HEK293 (cell line): ENCODE measurements around the gene MALT1.

Experiments
- CTCF ChIA-PET: fragments of 350-600 bp; formaldehyde crosslinking; extraction: SDS; loops from one replicate; lab custom pipeline; 2021; ENCODE audit warnings: antibody characterized with exemption; lab: Yijun Ruan, JAX
- POLR2A ChIA-PET: fragments of 300-600 bp; formaldehyde crosslinking; extraction: SDS; loops from one replicate; lab custom pipeline; 2020; ENCODE audit warnings: antibody characterized with exemption, inconsistent platforms; lab: Yijun Ruan, JAX
- H3K27ac ChIP-seq: fragments of 200-500 bp; sonication (Bioruptor generic); 2 replicates; pipeline ENCODE4 v1.5.1; 2014; ENCODE audit warnings: low read depth, low read length, control low read depth, inconsistent platforms; ENCODE audit errors: extremely low read depth
- H3K36me3 ChIP-seq, 2 experiments: fragments of 200-500 bp in 1 of 2; sonication (Bioruptor generic) in 1 of 2; 1 replicate in 1 of 2; 2 replicates in 1 of 2; pipeline ENCODE4 v1.5.1; 2014 to 2017; ENCODE audit warnings: inconsistent platforms in 2 of 2, low read length in 2 of 2; ENCODE audit not compliant: control insufficient read depth in 2 of 2, insufficient read depth in 1 of 2
- H3K4me1 ChIP-seq: fragments of 200-500 bp; sonication (Bioruptor generic); 2 replicates; pipeline ENCODE4 v1.5.1; 2014; ENCODE audit warnings: mild to moderate bottlenecking, low read length, inconsistent platforms; ENCODE audit not compliant: control insufficient read depth, insufficient read depth
- H3K4me3 ChIP-seq: 2 replicates; pipeline ENCODE4 v1.5.1; 2011; ENCODE audit warnings: low read depth, mild to moderate bottlenecking, control low read depth, low read length, moderate library complexity
- H3K9me3 ChIP-seq: fragments of 200-500 bp; sonication (Bioruptor generic); 2 replicates; pipeline ENCODE4 v1.5.1; 2014; ENCODE audit warnings: low read depth, low read length, inconsistent platforms; ENCODE audit not compliant: control insufficient read depth, insufficient read depth
- AEBP2 ChIP-seq: fragments of 450-650 bp; formaldehyde crosslinking; IDR thresholded peaks from 2 replicates; pipeline ENCODE4 v1.5.1; 2016; ENCODE audit warnings: missing biosample characterization, missing genetic modification characterization, borderline replicate concordance
- GLIS1 ChIP-seq: fragments of 450-650 bp; formaldehyde crosslinking; IDR thresholded peaks from 2 replicates; pipeline ENCODE4 v1.5.1; 2016; ENCODE audit warnings: missing biosample characterization, missing genetic modification characterization
- GLIS2 ChIP-seq: fragments of 450-650 bp; formaldehyde crosslinking; IDR thresholded peaks from 2 replicates; pipeline ENCODE4 v1.5.1; 2016; ENCODE audit warnings: missing biosample characterization, missing genetic modification characterization
- INSM2 ChIP-seq: fragments of 450-650 bp; formaldehyde crosslinking; IDR thresholded peaks from 2 replicates; pipeline ENCODE4 v1.5.1; 2016; ENCODE audit warnings: missing biosample characterization, missing genetic modification characterization
- KLF10 ChIP-seq: fragments of 450-650 bp; IDR thresholded peaks from 2 replicates; pipeline ENCODE4 v1.5.1; 2018; ENCODE audit warnings: missing biosample characterization, mild to moderate bottlenecking, missing genetic modification characterization
- KLF9 ChIP-seq: fragments of 450-650 bp; formaldehyde crosslinking; IDR thresholded peaks from 2 replicates; pipeline ENCODE4 v1.5.1; 2016; ENCODE audit warnings: missing biosample characterization, missing genetic modification characterization, low read depth
- PBX3 ChIP-seq: sonication (generic); formaldehyde crosslinking; IDR thresholded peaks from 2 replicates; pipeline ENCODE4 v1.8.1; 2022; ENCODE audit warnings: mild to moderate bottlenecking, moderate library complexity, missing genetic modification reagents
- PRDM10 ChIP-seq: fragments of 450-650 bp; formaldehyde crosslinking; IDR thresholded peaks from 2 replicates; pipeline ENCODE4 v1.5.1; 2016; ENCODE audit warnings: missing biosample characterization, missing genetic modification characterization
- SETDB1 ChIP-seq: IDR thresholded peaks from one replicate; pipeline ENCODE4 v1.6.1; 2017; ENCODE audit warnings: mild to moderate bottlenecking, low read length, moderate library complexity, mixed read lengths; ENCODE audit not compliant: insufficient read length
- ZFP37 ChIP-seq: fragments of 450-650 bp; formaldehyde crosslinking; IDR thresholded peaks from 2 replicates; pipeline ENCODE4 v1.5.1; 2016; ENCODE audit warnings: missing biosample characterization, missing genetic modification characterization
- ZFP41 ChIP-seq: fragments of 450-650 bp; formaldehyde crosslinking; IDR thresholded peaks from 2 replicates; pipeline ENCODE4 v1.5.1; 2016; ENCODE audit warnings: missing biosample characterization, missing genetic modification characterization, borderline replicate concordance
- ZNF24 ChIP-seq: fragments of 450-650 bp; formaldehyde crosslinking; IDR thresholded peaks from 2 replicates; pipeline ENCODE4 v1.5.1; 2016; ENCODE audit warnings: missing biosample characterization, missing genetic modification characterization
- ZNF266 ChIP-seq: fragments of 450-650 bp; formaldehyde crosslinking; IDR thresholded peaks from 2 replicates; pipeline ENCODE4 v1.5.1; 2016; ENCODE audit warnings: missing biosample characterization, missing genetic modification characterization, low read depth
- ZNF354C ChIP-seq: fragments of 450-650 bp; formaldehyde crosslinking; IDR thresholded peaks from 2 replicates; pipeline ENCODE4 v1.5.1; 2016; ENCODE audit warnings: missing biosample characterization, missing genetic modification characterization, low read depth, borderline replicate concordance
- ZNF37A ChIP-seq: fragments of 450-650 bp; IDR thresholded peaks from 2 replicates; pipeline ENCODE4 v1.5.1; 2018; ENCODE audit warnings: missing biosample characterization, missing genetic modification characterization
- ZNF488 ChIP-seq: fragments of 450-650 bp; formaldehyde crosslinking; IDR thresholded peaks from 2 replicates; pipeline ENCODE4 v1.5.1; 2016; ENCODE audit warnings: missing biosample characterization, missing genetic modification characterization
- ZNF529 ChIP-seq: fragments of 450-650 bp; formaldehyde crosslinking; IDR thresholded peaks from 2 replicates; pipeline ENCODE4 v1.5.1; 2017; ENCODE audit warnings: missing genetic modification characterization, missing biosample characterization; ENCODE audit not compliant: insufficient replicate concordance
- ZNF544 ChIP-seq: fragments of 450-650 bp; formaldehyde crosslinking; IDR thresholded peaks from 2 replicates; pipeline ENCODE4 v1.5.0; 2017; ENCODE audit warnings: missing biosample characterization, missing genetic modification characterization
- ZNF548 ChIP-seq: fragments of 450-650 bp; formaldehyde crosslinking; IDR thresholded peaks from 2 replicates; pipeline ENCODE4 v1.5.1; 2016; ENCODE audit warnings: missing biosample characterization, missing genetic modification characterization
- ZNF580 ChIP-seq: fragments of 450-650 bp; formaldehyde crosslinking; IDR thresholded peaks from 2 replicates; pipeline ENCODE4 v1.5.1; 2016; ENCODE audit warnings: missing biosample characterization, missing genetic modification characterization
- ZNF660 ChIP-seq: fragments of 450-650 bp; IDR thresholded peaks from 2 replicates; pipeline ENCODE4 v1.5.1; 2018; ENCODE audit warnings: missing biosample characterization, mild to moderate bottlenecking, missing genetic modification characterization
- ZNF664 ChIP-seq: fragments of 450-650 bp; formaldehyde crosslinking; IDR thresholded peaks from 2 replicates; pipeline ENCODE4 v1.5.1; 2016; ENCODE audit warnings: missing biosample characterization, missing genetic modification characterization
- ZNF747 ChIP-seq: fragments of 450-650 bp; formaldehyde crosslinking; IDR thresholded peaks from 2 replicates; pipeline ENCODE4 v1.5.1; 2016; ENCODE audit warnings: missing biosample characterization, missing genetic modification characterization
- ZSCAN5A ChIP-seq: fragments of 450-650 bp; formaldehyde crosslinking; IDR thresholded peaks from 2 replicates; pipeline ENCODE4 v1.5.1; 2016; ENCODE audit warnings: missing biosample characterization, missing genetic modification characterization

Gene MALT1

GRCh38 chr18:58715540-58715939, 44.3 kb downstream of the MALT1 start:
- ChIA-PET CTCF (no interaction called here), POLR2A (interaction anchor here (0.6 kb wide), 1 partner anchor 13 kb away, joined by 3 read pairs; no protein-coding TSS in a partner anchor)
- TF ChIP-seq ZNF24 (tag by site-specific recombination) (no peak), PBX3 (CRISPR knock-in tag) (no peak), ZNF488 (tag by site-specific recombination) (no peak), ZFP37 (tag by site-specific recombination) (no peak), INSM2 (tag by site-specific recombination) (no peak), AEBP2 (no peak), ZNF544 (tag by site-specific recombination) (no peak), ZNF37A (tag by site-specific recombination) (no peak), ZNF266 (tag by site-specific recombination) (no peak)
- Histone ChIP-seq H3K4me1 (no peaks in the 10 kb centered on the region), H3K27ac (no peak overlapping the region), H3K36me3 (peaks cover 2 to 22% of the 10 kb centered on the region in 2 experiments), H3K4me3 (no peak overlapping the region), H3K9me3 (no peaks in the 10 kb centered on the region)

GRCh38 chr18:58716060-58716756, 44.9 kb downstream of the MALT1 start:
- H3K4me3 ChIP-seq: no peak overlapping the region
- no peaks in the 10 kb centered on the region for H3K4me1 ChIP-seq
- ChIA-PET CTCF (interaction anchor here (0.5 to 0.6 kb wide), 2 partner anchors 352 to 475 kb away, joined by 3 to 5 read pairs; no protein-coding TSS in a partner anchor), POLR2A (no interaction called here)
- peaks cover 2 to 16% of the 10 kb centered on the region in 2 experiments for H3K36me3 ChIP-seq
- TF ChIP-seq ZNF664 (tag by site-specific recombination) (no peak), ZNF548 (tag by site-specific recombination) (no peak), ZSCAN5A (no peak), SETDB1 (no peak), ZNF354C (no peak), PRDM10 (tag by site-specific recombination) (no peak), KLF9 (tag by site-specific recombination) (no peak), ZNF529 (tag by site-specific recombination) (no peak), ZNF660 (no peak), ZFP41 (tag by site-specific recombination) (no peak), GLIS2 (tag by site-specific recombination) (no peak), KLF10 (no peak), ZNF580 (tag by site-specific recombination) (no peak), ZNF747 (no peak), GLIS1 (tag by site-specific recombination) (no peak)
- H3K9me3 ChIP-seq: no peaks in the 10 kb centered on the region
- no peak overlapping the region for H3K27ac ChIP-seq
